SK-N-SH treated with all-trans-retinoic acid at 6 μM for 48 hours (cell line): Measurements from ENCODE around the gene CRLF1.

Experiments
- BACH2 ChIP-seq: fragments of 250-450 bp; sonication (Bioruptor Pico); IDR thresholded peaks from 2 replicates; pipeline ENCODE4 v1.9.0; 2021; ENCODE audit warnings: mild to moderate bottlenecking, borderline replicate concordance
- OSR1 ChIP-seq: fragments of 250-450 bp; sonication (Bioruptor Pico); IDR thresholded peaks from 2 replicates; pipeline ENCODE4 v1.8.0; 2022; ENCODE audit warnings: moderate library complexity, mild to moderate bottlenecking, inconsistent platforms
- ZFP3 ChIP-seq: fragments of 250-450 bp; sonication (Bioruptor Pico); IDR thresholded peaks from 2 replicates; pipeline ENCODE4 v1.5.0; 2020; ENCODE audit warnings: mild to moderate bottlenecking, moderate library complexity

- no peak for TF ChIP-seq BACH2 (CRISPR knock-in tag)
- TF ChIP-seq ZFP3 (CRISPR knock-in tag), result no peak
- no peak for TF ChIP-seq OSR1
These were observed 8.6 kb downstream of the CRLF1 start for GRCh38 chr19:18597809-18598660.
